ENCODE results near the gene SPG7. TPM values are rescaled to one million over a fixed set of nuclear protein-coding genes. Genes with fewer than 3 reads are reported as not detected.

The SPG7 gene
- total and polyA plus RNA-seq, 4 donors, result 34.5 to 102 (median 49.5) TPM

GRCh38 chr16:89499767-89500166 lies 8.4 kb upstream of the SPG7 start:
- 96% methylated on average over 3 of the region's 3 CpGs for WGBS
- no peak overlapping the region for H3K9ac ChIP-seq (ENCODE audit: low read depth in 1 of 2, low read length in 2 of 2)

More at GRCh38 chr16:89499767-89500166, 8.4 kb upstream of the SPG7 start:
- no peak for TF ChIP-seq CTCF (IDR thresholded peaks at IDR 0.05; ENCODE audit: low read depth, low read length, missing input control)
- no peak for TF ChIP-seq REST (IDR thresholded peaks at IDR 0.05)
- TF ChIP-seq MAX (IDR thresholded peaks at IDR 0.05), result no peak
- TF ChIP-seq EGR1 (IDR thresholded peaks at IDR 0.05; ENCODE audit: low read depth in 2 of 2), result no peak
- no peak for TF ChIP-seq YY1 (IDR thresholded peaks at IDR 0.05)
- TF ChIP-seq ZBTB33 (IDR thresholded peaks at IDR 0.05), result no peak
- no peak for TF ChIP-seq SP1 (IDR thresholded peaks at IDR 0.05)
- Histone ChIP-seq H3K27me3 (ENCODE audit: control insufficient read depth in 4 of 4, insufficient read depth in 4 of 4, low read length in 3 of 4) (no peaks in the 10 kb centered on the region), H3K4me1 (ENCODE audit: control insufficient read depth in 4 of 4, insufficient read depth in 4 of 4, low read length in 3 of 4) (peaks cover 0 to 3% (median 0%) of the 10 kb centered on the region in 4 donors), H3K4me3 (ENCODE audit: low read depth in 1 of 3, low read length in 3 of 3) (no peak overlapping the region), H3K27ac (ENCODE audit: low read depth in 1 of 2, low read length in 2 of 2) (no peak overlapping the region), H3K36me3 (ENCODE audit: control insufficient read depth in 4 of 4, insufficient read depth in 3 of 4, low read depth in 1 of 4, low read length in 3 of 4) (peaks cover 0 to 2% (median 0%) of the 10 kb centered on the region in 4 donors), H3K9me3 (ENCODE audit: control insufficient read depth in 4 of 4, low read length in 3 of 4) (no peaks in the 10 kb centered on the region)
- no peak for DNase-seq (ENCODE audit: low spot score)
